Ovary (tissue), 3 donors: ENCODE data around the gene STK39.

Experiments used
- EP300 ChIP-seq: sonication (generic); formaldehyde crosslinking; IDR thresholded peaks from one replicate; pipeline ENCODE4 v1.6.1; 2017; ENCODE audit warnings: antibody characterized with exemption
- POLR2A ChIP-seq: fragments of 450-650 bp; IDR thresholded peaks from one replicate; pipeline ENCODE4 v1.6.1; 2017; ENCODE audit warnings: antibody characterized with exemption, mild to moderate bottlenecking, moderate library complexity
- TF ChIP-seq, protein P1 (sequence below), 3 donors: fragments of 450-650 bp in 2 of 3; fragments of 200-600 bp in 1 of 3; IDR thresholded peaks; one replicate each; pipeline versions ENCODE4 v1.5.1 to v1.8.0; 2016 to 2022; ENCODE audit warnings: antibody characterized with exemption in 3 of 3, mild to moderate bottlenecking in 1 of 3
- donor health status: DM: no; HTN: no; CAD: no.

DNA sequence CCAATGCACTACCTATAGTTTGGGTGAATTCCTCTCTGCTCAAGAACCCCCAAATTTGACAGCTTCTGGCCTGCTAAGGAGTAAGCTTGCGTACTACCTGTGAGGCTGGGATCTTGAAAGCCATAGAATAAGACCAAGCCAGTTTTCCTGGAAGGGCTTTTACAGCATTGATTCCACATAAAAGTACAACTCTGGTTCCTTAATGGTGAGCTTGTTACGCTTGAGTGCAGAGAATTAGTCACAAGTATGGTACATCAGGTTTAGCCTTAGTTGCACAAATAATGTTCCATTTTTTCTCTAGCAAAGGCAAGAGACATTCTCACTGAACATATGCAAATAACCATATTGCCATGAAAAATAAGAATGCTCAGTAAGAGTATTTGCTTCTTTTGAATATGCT is 39.1 kb upstream of the STK39 start:
- TF ChIP-seq, protein P1, sequence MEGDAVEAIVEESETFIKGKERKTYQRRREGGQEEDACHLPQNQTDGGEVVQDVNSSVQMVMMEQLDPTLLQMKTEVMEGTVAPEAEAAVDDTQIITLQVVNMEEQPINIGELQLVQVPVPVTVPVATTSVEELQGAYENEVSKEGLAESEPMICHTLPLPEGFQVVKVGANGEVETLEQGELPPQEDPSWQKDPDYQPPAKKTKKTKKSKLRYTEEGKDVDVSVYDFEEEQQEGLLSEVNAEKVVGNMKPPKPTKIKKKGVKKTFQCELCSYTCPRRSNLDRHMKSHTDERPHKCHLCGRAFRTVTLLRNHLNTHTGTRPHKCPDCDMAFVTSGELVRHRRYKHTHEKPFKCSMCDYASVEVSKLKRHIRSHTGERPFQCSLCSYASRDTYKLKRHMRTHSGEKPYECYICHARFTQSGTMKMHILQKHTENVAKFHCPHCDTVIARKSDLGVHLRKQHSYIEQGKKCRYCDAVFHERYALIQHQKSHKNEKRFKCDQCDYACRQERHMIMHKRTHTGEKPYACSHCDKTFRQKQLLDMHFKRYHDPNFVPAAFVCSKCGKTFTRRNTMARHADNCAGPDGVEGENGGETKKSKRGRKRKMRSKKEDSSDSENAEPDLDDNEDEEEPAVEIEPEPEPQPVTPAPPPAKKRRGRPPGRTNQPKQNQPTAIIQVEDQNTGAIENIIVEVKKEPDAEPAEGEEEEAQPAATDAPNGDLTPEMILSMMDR (IDR thresholded peaks at IDR 0.05): no peak
- no peak for TF ChIP-seq POLR2A
- TF ChIP-seq EP300: no peak
